Esophagus squamous epithelium (tissue), 4 donors: ENCODE data around the gene LIMCH1.

Experiments used
- CTCF ChIP-seq, 6 experiments: fragments of 450-650 bp in 4 of 6; fragments of 200-600 bp in 2 of 6; sonication (generic) in 2 of 6; IDR thresholded peaks; one replicate each; pipeline ENCODE4 v1.5.1; 2016 to 2019; ENCODE audit warnings: antibody characterized with exemption in 6 of 6, mild to moderate bottlenecking in 4 of 6, moderate library complexity in 4 of 6
- POLR2A ChIP-seq, 4 donors: fragments of 450-650 bp; IDR thresholded peaks; one replicate each; pipeline ENCODE4 v1.6.1; 2017; ENCODE audit warnings: antibody characterized with exemption in 4 of 4, mild to moderate bottlenecking in 4 of 4, moderate library complexity in 3 of 4

- TF ChIP-seq POLR2A (IDR thresholded peaks at IDR 0.05) (no peak), CTCF (IDR thresholded peaks at IDR 0.05) (no peak)
Measured at GRCh38 chr4:41638866-41639265, 100.9 kb downstream of the LIMCH1 start.
